Measurements from ENCODE around the gene POTEF.
"Not testable (repeated sequence)": the region's sequence is repeated elsewhere in the genome, so short reads cannot be mapped to it uniquely, and the experiment has no call there.

Gene POTEF

GRCh38 chr2:130152816-130153595, 24.0 kb upstream of the POTEF start:
- DNase-seq (ENCODE audit: low read depth): no peak

DNA sequence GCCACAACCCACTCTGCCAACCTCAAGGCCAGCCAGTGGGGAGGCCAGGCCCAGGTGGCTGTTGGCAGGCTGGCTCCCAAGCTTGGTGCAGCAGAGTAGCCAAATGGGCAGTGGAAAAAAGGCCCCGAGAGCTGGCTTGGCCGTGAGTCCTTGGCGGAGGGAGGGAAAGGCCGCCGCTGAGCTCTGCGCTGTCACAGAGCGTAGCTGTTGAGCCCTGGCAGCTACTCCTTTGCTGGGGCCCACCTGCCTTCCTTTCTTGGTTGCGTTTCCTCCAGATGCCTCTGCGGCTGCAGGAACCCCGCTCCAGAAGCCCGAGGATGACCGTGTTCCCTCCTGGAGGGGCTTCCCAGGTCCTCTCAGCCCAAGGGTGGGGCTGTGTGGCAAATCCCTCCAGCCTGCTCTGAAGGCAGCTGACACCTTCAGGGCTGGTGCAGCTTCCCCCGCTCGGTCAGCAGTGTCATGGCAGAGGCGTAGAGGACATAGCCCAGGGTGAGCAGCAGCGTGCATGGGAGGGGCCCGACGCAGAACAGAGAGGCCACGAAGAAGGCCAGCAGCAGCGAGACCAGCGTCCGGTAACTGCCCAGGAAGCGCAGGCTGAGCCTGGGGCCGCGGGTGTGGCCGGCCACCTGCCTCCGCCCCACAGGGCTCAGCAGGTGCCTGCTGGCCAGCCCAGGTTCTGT, 23.3 kb upstream of the POTEF start:
- not testable (repeated sequence) for DNase-seq (ENCODE audit: low read depth)

DNA sequence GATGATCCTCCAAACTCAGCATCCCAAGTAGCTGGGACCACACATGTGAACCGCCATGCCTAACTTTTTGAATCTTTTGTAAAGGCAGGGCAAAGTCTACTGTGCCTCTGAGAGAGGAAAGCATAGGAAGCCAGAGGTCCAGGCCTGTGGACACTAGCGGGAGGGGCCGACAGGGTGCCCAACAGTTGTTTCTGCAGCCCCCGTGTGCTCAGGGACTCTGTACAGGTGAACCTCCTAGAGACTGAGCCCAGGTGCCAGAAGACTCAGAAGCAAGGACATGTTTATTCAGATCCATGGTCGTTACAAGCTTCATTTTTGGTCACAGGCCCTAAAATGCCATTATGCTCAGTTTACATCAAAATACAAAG, 22.1 kb upstream of the POTEF start:
- DNase-seq (ENCODE audit: low read depth): not testable (repeated sequence)

DNA sequence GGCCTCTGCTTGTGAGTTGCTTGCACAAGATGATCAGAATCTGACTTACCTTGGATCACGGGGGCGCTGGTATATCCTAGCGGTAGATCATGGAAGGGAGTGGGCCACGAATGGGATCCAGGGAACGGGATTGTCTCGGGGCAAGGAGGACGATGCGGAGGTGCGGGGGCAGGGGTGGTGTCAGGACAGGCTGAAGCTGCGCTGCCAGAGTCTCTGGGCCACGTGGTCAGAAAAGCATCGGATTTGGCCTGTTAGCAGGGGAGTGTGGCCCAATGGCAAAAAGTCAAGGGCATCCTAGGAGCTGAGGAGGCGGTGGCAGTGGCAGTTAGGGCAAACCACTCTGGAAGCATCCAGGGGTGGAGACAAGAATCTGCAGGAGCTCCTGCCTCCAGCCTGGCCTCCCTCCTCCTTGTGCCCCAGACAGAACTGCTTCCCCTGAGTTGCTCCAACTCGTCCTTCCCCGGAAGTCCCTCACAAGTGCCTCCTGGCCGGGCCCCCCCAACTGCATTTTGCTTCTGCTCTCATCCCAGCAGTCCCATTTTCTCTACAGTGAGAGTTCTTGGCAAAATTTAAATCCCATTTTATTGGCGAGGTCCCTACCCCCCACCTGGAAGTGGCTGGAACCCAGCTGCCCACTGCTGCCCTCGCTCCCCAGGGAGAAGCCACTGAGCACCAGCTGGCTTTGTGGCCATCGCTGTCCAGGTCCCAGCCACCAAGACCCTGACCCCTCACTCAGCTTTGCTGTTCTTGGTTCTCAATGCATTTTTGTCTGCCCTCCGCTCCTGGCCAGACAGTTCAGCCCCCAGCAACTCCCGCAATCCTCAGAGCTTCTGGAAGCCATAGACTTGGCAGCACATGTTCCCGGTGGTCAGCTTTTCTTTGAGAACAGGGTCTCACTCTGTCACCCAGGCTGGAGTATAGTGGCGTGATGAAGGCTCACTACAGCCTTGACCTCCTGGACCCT, 21.4 kb upstream of the POTEF start:
- no peak for DNase-seq (ENCODE audit: low read depth)

- not testable (repeated sequence) for DNase-seq (ENCODE audit: low read depth)
These were observed 19.5 kb upstream of the POTEF start for GRCh38 chr2:130148515-130148914.

DNA sequence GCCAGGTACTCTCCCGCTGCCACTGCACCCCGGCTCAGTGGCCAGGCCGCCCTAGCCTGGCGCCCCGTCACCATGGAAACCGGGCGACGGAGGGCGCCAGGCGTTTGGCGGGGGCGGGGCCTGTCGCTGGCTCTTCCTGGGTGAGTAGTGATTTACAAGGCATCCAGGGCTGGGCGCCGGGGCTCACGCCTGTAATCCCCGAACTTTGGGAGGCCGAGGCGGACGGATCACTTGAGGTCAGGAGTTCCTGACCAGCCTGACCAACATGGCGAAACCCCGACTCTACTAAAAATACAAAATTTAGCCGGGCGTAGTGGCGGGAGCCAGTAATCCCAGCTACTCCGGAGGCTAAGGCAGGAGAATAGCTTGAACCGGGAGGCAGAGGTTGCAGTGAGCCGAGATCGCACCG, 16.0 kb upstream of the POTEF start, which contains the start of gene CCDC74B:
Gene CCDC74B, minus strand, starts transcription at position 107 of the 409 bp plus-strand sequence. CDS start 116 bp downstream, outside the sequence.
- DNase-seq (ENCODE audit: low read depth): peak; percentile 70

GRCh38 chr2:130143266-130144039, 14.4 kb upstream of the POTEF start:
- DNase-seq (ENCODE audit: low read depth): not testable (repeated sequence)

DNA sequence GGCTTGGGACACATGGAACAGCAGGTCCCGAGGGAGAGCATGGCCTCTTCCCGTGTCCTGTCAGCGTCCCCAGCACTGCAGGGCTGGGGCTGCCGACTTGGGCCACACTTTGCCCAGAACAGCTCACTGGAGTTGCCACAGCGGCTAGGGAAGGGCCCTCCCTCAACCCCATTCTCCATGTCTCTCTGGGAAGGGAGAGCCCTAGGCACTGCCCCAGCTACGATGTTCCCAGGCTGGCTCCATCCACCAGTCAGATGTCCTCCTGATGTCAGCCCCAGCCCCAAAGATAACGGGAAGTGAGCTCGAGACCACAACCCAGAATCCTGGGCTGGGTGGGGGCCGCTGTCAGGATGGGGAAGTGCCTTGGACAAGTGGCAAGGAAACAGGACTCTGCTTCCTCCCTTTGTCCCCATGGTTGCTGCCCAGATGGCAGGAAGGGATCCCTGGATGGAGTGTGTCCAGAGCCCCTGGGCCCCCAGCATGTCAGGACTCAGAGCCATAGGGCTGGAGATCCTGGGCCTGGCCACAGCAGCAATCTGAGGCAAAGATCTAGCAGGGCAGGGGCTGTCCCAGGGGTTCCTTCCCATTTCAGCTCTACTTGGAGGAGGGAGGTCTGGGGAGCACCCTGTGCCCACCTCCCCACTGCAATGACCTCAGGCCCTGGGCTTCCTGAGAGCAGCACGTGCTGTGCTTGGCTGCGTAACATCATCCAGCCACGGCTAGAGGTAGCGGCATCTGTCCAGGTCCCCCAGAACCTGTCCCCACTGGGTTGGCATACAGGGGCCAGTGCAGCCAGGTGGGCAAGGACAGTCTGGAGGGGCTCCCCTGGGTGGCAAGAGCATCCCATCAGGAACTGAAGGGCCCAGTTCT, 13.6 kb upstream of the POTEF start:
- not testable (repeated sequence) for DNase-seq (ENCODE audit: low read depth)

GRCh38 chr2:130141645-130142370, 12.8 kb upstream of the POTEF start:
- not testable (repeated sequence) for DNase-seq (ENCODE audit: low read depth)

DNA sequence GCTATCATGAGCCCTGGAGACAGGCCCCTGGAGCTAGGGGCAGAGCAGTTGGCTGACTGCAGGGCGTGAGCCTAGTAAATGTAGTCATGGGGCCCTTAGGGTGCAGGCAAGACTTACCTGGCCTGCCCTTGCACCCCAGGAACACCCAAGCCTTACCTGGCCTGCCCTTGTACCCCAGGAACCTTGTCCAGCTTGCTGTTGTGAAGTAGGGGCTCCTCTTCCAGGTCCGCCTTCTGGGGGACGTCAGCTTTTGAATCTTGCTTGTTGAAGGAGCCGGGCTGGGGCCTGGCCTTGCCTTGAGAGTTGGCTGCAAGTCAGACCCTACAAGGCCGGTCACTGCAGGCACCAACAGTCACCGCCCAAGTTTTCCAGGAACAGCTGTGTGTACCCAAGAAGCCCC, 12.0 kb upstream of the POTEF start:
- DNase-seq (ENCODE audit: low read depth): not testable (repeated sequence)

DNA sequence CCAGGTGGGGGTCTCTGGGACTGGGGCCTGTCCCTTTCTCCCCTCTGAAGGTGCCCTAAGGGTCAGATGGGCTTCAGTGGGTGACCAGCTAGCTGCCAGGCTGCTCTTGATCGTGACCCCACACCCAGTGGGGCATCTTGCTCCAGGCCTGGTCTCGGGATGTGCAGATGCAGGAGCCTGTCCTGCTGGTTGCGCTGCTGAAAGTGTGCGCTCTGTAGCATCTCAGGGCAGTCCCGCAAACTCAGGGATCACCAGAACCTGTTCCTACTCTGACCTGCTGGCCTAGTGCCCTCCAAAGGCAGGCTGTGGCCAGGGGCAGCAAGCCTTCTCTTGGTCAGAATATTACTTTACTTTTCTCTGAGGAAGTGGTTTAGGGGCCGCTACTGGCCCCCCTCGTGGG, 11.5 kb upstream of the POTEF start:
- DNase-seq (ENCODE audit: low read depth): not testable (repeated sequence)

DNA sequence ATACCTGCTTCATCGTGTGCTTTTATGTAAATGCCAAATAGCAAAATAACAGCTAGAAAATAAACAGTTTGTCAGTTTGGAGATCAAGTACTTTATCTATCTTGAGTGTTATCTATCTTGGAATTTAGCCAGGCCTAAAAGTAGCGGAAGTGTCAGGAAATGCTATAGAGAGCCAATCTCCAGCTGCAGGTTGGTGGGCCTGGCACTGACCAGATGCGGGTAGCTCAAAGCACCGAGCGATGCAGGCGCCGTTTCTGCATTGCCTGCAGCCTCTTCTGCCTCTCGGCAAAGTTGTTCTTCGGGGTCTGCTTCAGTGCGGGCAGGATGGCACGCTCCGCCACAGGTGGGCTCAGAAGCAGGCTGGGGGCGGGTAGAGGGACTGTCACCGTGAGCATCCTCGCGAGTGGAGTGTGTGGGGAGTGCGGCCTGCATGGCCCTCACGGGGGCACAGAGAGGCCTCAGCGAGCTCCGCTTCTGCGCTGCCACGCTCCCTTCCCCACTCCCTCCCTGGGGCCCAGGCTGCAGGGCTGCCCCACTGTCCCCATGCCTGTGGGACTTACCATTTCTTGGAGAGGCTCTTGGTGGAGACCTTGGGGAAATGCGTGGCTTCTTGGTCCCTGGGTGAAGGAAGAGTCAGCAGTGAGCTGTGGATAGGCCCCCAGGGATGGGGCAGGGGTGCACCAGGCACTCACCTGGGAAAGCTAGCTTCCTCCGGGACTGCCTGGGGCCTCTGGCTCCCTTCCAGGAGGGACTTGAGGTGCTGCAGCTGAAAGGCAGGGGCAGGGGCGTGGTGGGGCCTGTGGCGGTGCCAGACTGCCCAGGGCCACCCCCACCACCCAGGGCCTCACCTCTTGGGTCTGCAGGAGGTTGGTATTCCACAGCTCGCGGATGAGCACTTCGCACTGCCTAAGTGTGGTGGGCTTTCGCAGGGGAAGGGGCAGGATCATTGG, 10.6 kb upstream of the POTEF start:
- not testable (repeated sequence) for DNase-seq (ENCODE audit: low read depth)

DNA sequence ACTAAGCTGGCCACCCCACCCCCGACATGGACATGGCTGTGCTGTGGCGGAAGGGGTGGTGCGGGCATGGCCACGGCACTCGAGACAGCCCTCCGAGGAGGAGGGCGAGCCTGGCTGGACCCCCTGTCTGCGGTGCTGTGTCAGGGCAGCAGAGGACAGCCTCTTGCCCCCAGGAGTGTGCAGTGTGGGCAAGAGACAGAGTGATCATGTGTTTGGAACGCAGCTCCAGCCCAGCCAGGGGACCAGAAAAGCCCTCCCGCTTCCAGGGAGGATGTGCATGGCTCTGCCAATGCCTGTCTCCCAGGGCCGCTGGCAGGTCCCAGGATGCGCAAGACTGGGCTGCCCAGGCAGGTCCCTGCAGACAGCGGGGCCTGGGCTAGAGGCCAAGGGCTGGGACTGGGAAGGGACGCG, 9.8 kb upstream of the POTEF start:
- not testable (repeated sequence) for DNase-seq (ENCODE audit: low read depth)

DNA sequence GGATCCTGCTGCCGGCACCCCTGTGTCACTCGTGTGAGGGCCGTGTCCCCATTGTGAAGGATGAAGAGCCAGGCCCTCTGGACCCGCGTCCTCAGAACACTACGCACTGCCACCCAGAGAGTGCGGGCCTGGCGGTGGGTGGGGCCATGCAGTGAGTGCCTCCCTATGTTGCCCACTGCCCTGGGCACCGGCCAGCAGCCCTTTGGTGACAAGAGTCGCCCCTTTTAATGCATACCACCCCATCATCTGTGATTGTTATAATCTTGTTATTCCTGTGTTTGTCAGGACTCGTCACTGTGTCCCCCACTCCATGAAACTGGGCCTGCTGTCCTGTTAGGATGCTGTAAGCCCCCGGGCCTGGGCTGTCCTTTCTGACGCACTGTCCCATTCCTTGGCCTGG, 9.3 kb upstream of the POTEF start:
- DNase-seq (ENCODE audit: low read depth): not testable (repeated sequence)

DNA sequence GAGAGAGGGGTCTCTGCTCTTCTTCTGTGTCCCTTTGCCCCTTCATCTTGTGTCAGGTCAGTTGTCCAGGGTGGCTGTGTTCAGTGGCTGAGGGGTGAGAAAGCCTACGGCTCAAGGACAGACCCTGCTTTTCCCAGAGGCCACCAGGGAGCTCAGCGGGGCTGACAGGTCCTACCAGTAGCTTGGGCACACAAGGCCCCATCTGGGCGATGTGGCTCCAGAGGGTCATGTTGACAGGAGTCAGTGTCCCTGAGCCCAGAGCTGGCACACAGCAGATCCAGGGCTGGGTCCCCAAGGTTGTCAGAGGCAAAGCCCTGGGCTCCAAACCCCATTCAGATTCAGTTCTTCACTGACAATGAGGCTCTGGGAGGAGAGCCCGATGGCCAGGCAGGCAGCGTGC, 8.1 kb upstream of the POTEF start:
- DNase-seq (ENCODE audit: low read depth): not testable (repeated sequence)

DNA sequence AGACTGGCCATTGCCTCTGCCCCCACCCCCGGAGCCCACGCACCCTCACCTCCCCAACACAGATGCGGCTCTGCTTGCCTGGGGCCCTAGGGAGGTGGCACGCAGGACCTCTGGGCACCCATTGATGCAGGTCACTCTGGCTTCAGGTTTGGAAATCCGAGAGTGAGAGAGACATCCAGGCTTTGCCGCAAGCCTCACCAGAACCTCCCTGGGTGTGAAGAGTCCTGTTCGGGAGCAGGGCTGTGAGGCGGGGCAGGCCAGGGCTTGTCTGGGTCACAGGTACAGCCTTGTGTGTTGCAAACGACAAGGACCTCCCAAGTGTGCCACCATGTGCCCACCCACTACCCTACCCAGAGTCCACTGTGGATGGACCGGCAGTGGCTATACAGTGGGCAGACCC, 7.5 kb upstream of the POTEF start:
- DNase-seq (ENCODE audit: low read depth): not testable (repeated sequence)

DNA sequence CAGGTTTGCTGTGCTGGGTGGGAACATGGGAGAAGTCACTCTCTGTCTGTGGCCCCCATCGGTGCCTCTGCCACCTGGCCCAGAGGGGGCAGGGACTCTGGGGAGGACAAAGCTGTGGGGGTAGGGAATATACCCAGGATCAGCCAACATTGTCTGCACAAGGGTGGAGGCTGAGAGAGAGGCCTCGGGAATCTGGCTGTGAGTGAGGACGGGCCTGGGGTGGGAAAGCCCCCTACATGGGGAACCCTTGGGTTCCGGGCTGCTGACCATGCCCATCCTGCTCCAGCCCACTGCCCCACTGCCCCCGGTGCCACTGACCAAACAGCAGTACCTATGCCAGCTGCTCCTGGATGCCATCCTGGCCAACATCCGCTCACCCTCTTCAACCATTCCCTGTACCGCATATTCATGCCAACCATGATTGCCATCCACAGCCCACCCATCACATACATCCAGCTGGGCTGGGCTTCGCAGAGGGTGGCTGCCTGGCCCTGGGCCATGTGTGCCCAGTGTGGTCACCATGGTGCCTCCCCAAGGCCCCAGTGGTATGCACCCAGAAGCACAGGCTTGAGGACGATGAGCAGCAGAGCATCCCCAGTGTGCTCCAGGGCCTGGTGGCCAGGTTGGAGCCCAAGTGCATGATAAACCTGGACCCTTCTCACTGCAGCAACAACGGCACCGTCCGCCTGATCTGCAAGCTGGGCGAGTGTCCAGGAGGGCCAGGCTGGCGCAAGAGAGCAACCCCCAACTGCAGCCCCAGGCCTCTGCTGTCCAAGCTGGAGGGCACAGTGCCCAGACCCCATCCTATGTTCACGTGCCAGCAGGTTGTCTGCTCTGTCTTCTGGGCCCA, 6.9 kb upstream of the POTEF start:
- DNase-seq (ENCODE audit: low read depth): no peak

GRCh38 chr2:130128464-130128863, 558 bp downstream of the POTEF start:
- not testable (repeated sequence) for DNase-seq (ENCODE audit: low read depth)

All from EH (cell line).